ENCODE measurements around the gene CYP46A1.
"Not testable (repeated sequence)": the region's sequence is repeated elsewhere in the genome, so short reads cannot be mapped to it uniquely, and the experiment has no call there.

CYP46A1 gene

GRCh38 chr14:99658218-99658845 is 25.8 kb upstream of the CYP46A1 start:
- ATAC-seq, result no peak

- ATAC-seq, result no peak
These were observed 24.8 kb upstream of the CYP46A1 start for GRCh38 chr14:99659333-99659741.

GRCh38 chr14:99660006-99660566 is 24.0 kb upstream of the CYP46A1 start:
- ATAC-seq, result no peak

GRCh38 chr14:99660794-99661193 is 23.3 kb upstream of the CYP46A1 start:
- ATAC-seq, result no peak

DNA sequence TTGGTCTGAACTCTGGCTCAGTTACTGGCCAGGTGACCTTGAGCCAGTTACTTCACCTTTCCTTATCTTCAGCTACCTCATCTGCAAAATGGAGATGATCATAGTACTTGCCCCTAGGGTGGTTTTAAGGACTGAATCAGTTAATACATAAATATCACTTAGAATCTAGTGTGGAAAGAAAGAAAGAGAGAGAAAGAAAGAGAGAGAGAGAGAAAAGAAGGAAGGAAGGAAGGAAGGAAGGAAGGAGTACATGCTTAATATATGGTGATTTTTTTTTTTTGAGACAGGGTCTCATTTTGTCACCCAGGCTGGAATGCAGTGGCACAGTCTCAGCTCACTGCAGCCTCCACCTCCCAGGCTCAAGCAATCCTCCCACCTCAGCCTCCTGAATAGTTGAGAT is 22.9 kb upstream of the CYP46A1 start:
- not testable (repeated sequence) for ATAC-seq

DNA sequence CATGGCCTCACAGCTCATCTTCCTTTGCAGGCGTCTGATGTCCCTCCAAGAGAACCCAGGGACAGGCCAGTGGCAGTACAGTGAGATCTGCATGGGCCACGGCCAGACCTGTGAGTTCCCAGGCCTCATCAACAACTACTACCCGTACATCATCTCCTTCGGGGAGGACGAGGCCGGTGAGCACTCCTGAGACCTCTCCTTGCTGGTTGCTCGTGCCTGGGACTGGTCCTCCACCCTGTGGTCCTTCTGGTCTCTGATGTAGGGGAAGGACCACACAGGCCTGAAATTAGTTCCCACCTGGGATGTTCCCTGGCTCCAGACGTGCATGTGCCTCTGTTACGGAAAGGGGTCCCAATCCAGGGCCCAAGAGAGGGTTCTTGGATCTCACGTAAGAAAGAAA is 21.3 kb upstream of the CYP46A1 start:
- no peak for ATAC-seq

GRCh38 chr14:99663386-99664057 is 20.6 kb upstream of the CYP46A1 start:
- no peak for ATAC-seq

- ATAC-seq, result no peak
These were observed 19.8 kb upstream of the CYP46A1 start for GRCh38 chr14:99664058-99664936.

DNA sequence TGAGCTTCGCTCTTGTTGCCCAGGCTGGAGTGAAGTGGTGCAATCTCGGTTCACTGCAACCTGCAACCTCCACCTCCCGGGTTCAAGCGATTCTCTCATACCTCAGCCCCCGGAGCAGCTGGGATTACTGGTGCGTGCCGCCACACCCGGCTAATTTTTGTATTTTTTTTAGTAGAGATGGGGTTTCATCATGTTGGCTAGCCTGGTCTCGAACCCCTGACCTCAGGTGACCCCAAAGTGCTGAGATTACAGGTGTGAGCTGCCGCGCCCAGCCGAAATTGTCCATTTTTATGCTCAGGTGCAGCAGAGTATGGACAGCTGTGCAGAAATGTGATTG is 19.2 kb upstream of the CYP46A1 start:
- no peak for ATAC-seq

DNA sequence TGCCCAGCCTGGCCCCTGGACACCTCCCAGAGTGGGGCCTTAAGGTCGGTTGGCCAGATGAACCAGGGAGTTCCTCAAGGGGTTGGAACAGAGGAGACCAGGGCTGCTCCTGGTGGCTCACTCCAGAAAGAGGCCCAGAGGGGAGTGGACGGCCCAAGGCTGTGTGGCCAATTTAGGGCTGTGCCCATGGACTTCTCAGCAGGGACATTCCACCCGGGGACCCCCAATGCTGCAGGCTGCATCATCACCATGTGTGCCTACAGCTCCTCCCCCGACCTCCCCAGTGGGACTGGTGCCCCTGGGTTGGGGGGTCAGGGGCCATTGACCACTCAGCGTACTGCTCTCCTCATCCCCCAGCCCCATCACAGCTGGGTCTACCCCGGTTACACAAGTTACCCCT is 17.6 kb upstream of the CYP46A1 start:
- ATAC-seq, result no peak

DNA sequence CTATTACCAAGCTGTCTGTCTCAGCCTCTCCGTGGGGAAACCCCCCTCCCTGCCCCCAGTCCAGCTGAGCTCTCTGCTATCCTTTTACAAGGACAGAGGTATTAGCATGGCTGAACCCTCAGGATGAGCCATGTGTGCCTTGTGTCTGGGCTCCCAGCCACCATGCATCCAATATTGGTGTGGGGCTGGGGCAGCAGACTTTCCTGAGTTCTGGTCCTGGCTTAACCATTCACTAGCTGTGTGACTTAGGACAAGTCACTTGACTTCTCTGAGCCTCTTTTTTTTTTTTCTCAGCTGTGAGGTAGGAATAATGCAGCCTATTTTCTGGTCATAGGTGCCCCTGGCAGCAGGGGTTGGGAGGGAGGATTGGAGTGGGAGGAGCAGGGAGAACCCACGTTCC is 17.1 kb upstream of the CYP46A1 start:
- ATAC-seq, result no peak

DNA sequence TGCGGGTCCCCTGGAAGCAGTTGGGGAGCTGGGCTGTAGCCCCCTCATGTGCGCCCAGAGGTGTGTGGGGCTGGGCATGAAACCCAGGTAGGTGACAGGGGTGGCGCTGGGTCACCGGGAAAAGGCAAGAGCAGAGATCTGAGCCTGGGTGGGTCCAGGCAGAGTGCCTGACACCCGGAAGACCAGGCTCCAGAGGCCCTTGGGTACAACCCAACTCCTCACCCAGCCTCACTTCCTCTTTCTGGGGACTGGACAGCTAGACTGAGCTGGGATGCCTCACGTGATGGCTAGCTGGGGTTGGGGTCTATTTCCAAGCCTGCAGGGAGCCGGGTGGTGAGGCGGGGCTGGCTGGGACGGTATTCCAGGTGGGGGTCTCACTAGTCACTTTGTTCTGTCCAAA is 16.3 kb upstream of the CYP46A1 start:
- no peak for ATAC-seq

GRCh38 chr14:99668307-99669295 is 15.5 kb upstream of the CYP46A1 start:
- ATAC-seq, result no peak

- ATAC-seq, result no peak
These were observed 13.5 kb upstream of the CYP46A1 start for GRCh38 chr14:99670361-99671234.

DNA sequence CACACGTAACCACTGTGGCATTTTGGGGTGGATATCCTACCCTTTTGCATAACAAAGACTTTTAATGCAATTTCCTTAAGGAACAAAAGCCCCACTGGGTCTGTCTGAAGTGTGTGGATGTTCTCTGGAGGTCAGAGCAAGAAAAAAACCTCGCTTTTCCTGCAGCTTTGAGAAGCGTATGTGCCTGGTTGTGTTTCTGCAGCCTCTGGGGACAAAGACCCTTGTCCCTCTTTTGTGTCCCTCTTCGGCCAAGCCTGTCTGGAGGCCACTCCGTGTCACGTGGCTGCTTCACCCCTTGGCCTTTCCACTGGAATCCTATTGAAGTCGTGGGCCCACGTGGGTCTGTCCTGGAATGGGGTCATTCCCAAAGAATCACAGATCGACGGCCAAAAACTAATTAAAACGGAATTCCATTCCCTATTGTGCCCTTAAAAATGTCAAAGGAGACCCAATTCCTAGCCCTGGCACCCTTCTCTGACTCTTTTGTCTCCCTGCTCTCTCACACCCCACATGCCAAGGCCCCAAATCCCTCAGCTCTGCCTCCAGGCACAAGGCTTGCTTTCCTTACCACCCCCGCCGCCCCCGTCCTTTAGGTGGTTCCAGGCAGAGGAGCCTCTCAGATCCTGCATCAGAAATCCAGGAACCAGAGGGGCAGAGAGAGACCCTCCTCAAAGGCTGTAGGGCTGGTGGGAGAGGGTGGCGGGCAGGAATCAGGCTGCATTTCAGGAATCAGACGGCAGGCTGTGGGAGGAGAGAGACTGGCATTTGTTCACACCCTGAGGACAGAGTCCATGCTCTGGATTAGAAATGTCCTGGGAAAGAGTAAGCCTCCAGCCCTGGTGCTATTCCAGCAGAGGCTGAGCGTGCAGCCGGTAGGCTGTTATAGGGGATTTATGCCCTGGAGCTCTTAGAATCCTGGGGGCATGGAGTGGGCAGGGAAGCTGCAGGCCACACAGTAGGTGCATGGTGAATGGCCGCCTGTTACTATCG is 12.6 kb upstream of the CYP46A1 start:
- no peak for ATAC-seq

GRCh38 chr14:99672506-99673304 is 11.4 kb upstream of the CYP46A1 start:
- ATAC-seq, result no peak

DNA sequence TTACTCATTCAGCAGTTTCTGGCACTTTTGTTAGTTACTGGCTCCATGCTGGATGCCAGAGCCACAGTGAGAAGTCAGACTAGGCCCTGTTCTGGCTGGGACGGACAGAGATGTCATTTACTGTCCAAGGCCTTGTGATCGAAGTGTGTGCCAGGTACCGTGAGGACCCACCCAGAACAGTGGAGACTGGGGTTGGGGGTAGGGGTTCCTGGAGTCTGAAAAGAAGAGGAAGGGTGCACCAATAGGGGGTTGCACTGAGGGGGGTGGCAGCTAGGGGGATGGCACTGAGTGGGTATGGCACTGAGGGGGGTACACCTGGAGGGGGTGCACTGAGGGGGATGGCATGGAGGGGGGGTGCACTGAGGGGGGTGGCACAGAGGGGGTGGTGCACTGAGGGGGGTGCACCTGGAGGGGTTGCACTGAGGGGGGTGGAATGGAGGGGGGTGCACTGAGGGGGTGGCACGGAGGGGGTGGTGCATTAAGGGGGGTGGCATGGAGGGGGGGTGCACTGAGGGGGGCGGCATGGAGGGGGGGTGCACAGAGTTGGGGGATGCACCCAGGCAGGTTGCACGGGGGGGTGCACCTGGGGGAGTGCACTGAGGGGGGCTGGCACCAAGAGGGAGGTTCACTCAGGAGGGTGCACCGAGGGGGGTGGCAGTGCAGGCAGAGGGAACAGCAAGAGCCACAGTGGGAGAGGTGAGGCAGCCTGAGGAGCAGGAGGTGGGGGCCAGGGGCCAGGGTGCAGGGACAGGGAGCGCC is 10.6 kb upstream of the CYP46A1 start:
- no peak for ATAC-seq

GRCh38 chr14:99674064-99674650 is 9.9 kb upstream of the CYP46A1 start:
- no peak for ATAC-seq
